ENCODE measurements around the gene CTXN1. TPM values are rescaled to one million over a fixed set of nuclear protein-coding genes. Genes with fewer than 3 reads are reported as not detected.

The CTXN1 gene
- total and polyA plus RNA-seq, 2 experiments from 2014 or later: 5.2 to 14.5 TPM

- Histone ChIP-seq H3K4me2 (no peak overlapping the region), H3K79me2 (peaks cover 46% of the 10 kb centered on the region), H4K20me1 (ENCODE audit: insufficient read depth, poor library complexity, severe bottlenecking) (peaks cover 51% of the 10 kb centered on the region), H2AFZ (no peak overlapping the region), H3K9me3 (ENCODE audit: low read depth) (no peaks in the 10 kb centered on the region), H3K9me2 (replicated peaks; ENCODE audit: insufficient read depth) (no peaks in the 10 kb centered on the region), H3K36me3 (replicated peaks; ENCODE audit: insufficient read depth, low read depth) (no peaks in the 10 kb centered on the region), H3K4me3 (no peak overlapping the region), H3K4me1 (ENCODE audit: insufficient read depth) (peaks cover 16% of the 10 kb centered on the region), H3K27ac (no peak overlapping the region), H3K27me3 (no peaks in the 10 kb centered on the region)
- DNase-seq (ENCODE audit: low spot score): no peak
- TF ChIP-seq CTCF (IDR thresholded peaks at IDR 0.05; ENCODE audit: poor library complexity): no peak
- TF ChIP-seq EZH2phosphoT487 (IDR thresholded peaks at IDR 0.05; ENCODE audit: low read depth, severe bottlenecking, unreplicated experiment): no peak
- 97% methylated on average over 9 of the region's 11 CpGs for WGBS (ENCODE audit: low lambda C conversion rate, missing lambda C conversion rate)
These were observed 18.4 kb downstream of the CTXN1 start for GRCh38 chr19:7907544-7907943.

GRCh38 chr19:7907122-7907521 lies 18.8 kb downstream of the CTXN1 start:
- Histone ChIP-seq H3K27me3 (no peaks in the 10 kb centered on the region), H3K27ac (no peak overlapping the region), H3K9me2 (replicated peaks; ENCODE audit: insufficient read depth) (no peaks in the 10 kb centered on the region), H2AFZ (no peak overlapping the region), H4K20me1 (ENCODE audit: insufficient read depth, poor library complexity, severe bottlenecking) (peaks cover 51% of the 10 kb centered on the region), H3K4me3 (no peak overlapping the region), H3K36me3 (replicated peaks; ENCODE audit: insufficient read depth, low read depth) (no peaks in the 10 kb centered on the region), H3K9me3 (ENCODE audit: low read depth) (no peaks in the 10 kb centered on the region), H3K4me2 (no peak overlapping the region), H3K79me2 (peaks cover 48% of the 10 kb centered on the region), H3K4me1 (ENCODE audit: insufficient read depth) (peaks cover 20% of the 10 kb centered on the region)
- TF ChIP-seq EZH2phosphoT487 (IDR thresholded peaks at IDR 0.05; ENCODE audit: low read depth, severe bottlenecking, unreplicated experiment): no peak
- TF ChIP-seq EZH2 (IDR thresholded peaks at IDR 0.05; ENCODE audit: borderline replicate concordance): no peak
- no peak for TF ChIP-seq CTCF (IDR thresholded peaks at IDR 0.05; ENCODE audit: poor library complexity)
- DNase-seq (ENCODE audit: low spot score): no peak
- WGBS (ENCODE audit: low lambda C conversion rate, missing lambda C conversion rate): 98% methylated on average over 19 of the region's 19 CpGs

GRCh38 chr19:7905859-7906258 lies 20.1 kb downstream of the CTXN1 start:
- Histone ChIP-seq H3K27me3 (no peaks in the 10 kb centered on the region), H4K20me1 (ENCODE audit: insufficient read depth, poor library complexity, severe bottlenecking) (peaks cover 51% of the 10 kb centered on the region), H3K79me2 (peaks cover 48% of the 10 kb centered on the region), H2AFZ (no peak overlapping the region), H3K9me3 (ENCODE audit: low read depth) (no peaks in the 10 kb centered on the region), H3K4me3 (no peak overlapping the region), H3K4me1 (ENCODE audit: insufficient read depth) (peaks cover 20% of the 10 kb centered on the region), H3K36me3 (replicated peaks; ENCODE audit: insufficient read depth, low read depth) (no peaks in the 10 kb centered on the region), H3K9me2 (replicated peaks; ENCODE audit: insufficient read depth) (no peaks in the 10 kb centered on the region), H3K4me2 (no peak overlapping the region), H3K27ac (no peak overlapping the region)
- TF ChIP-seq EZH2phosphoT487 (IDR thresholded peaks at IDR 0.05; ENCODE audit: low read depth, severe bottlenecking, unreplicated experiment): no peak
- no peak for TF ChIP-seq EZH2 (IDR thresholded peaks at IDR 0.05; ENCODE audit: borderline replicate concordance)
- no peak for TF ChIP-seq CTCF (IDR thresholded peaks at IDR 0.05; ENCODE audit: poor library complexity)
- DNase-seq (ENCODE audit: low spot score): no peak
- WGBS (ENCODE audit: low lambda C conversion rate, missing lambda C conversion rate): 94% methylated on average over 6 of the region's 10 CpGs

- peaks cover 20% of the 10 kb centered on the region for H3K4me1 ChIP-seq (ENCODE audit: insufficient read depth)
- H3K4me3 ChIP-seq: peak overlapping the region; percentile 96
- H3K9me3 ChIP-seq (ENCODE audit: low read depth): no peaks in the 10 kb centered on the region
- no peaks in the 10 kb centered on the region for H3K27me3 ChIP-seq
- WGBS (ENCODE audit: low lambda C conversion rate, missing lambda C conversion rate): 88% methylated on average over 10 of the region's 10 CpGs
- H3K27ac ChIP-seq: no peak overlapping the region
- peaks cover 48% of the 10 kb centered on the region for H3K79me2 ChIP-seq
- no peaks in the 10 kb centered on the region for H3K9me2 ChIP-seq (replicated peaks; ENCODE audit: insufficient read depth)
- TF ChIP-seq EZH2 (IDR thresholded peaks at IDR 0.05; ENCODE audit: borderline replicate concordance) (no peak), CTCF (IDR thresholded peaks at IDR 0.05; ENCODE audit: poor library complexity) (no peak), EZH2phosphoT487 (IDR thresholded peaks at IDR 0.05; ENCODE audit: low read depth, severe bottlenecking, unreplicated experiment) (no peak)
- peaks cover 51% of the 10 kb centered on the region for H4K20me1 ChIP-seq (ENCODE audit: insufficient read depth, poor library complexity, severe bottlenecking)
- no peak overlapping the region for H2AFZ ChIP-seq
- H3K4me2 ChIP-seq: peak overlapping the region; percentile 98
- no peak for DNase-seq (ENCODE audit: low spot score)
- H3K36me3 ChIP-seq (replicated peaks; ENCODE audit: insufficient read depth, low read depth): no peaks in the 10 kb centered on the region
These were observed 20.7 kb downstream of the CTXN1 start for GRCh38 chr19:7905268-7905667.
